Mesenteric fat pad (tissue), 1 donor: Measurements from ENCODE around the gene IFRD2. TPM values are rescaled to one million over a fixed set of nuclear protein-coding genes. Genes with fewer than 3 reads are reported as not detected.
A peak's percentile ranks its signal among the peaks of the same experiment; 100 is the strongest.

Source experiments
- DNase-seq: peaks from one replicate; pipeline ENCODE4 v3.0.0-alpha.2; 2020; ENCODE audit warnings: low spot score
- long read RNA-seq: library from polyadenylated mRNA; unstranded; transcript quantifications from one replicate; pipeline ENCODE4 v2.0.0, GENCODE V29; 2020
- total RNA-seq: library from RNA; stranded (reverse); fragmentation: NEBNext Ultra II Directional; extraction: Animal tissue kit (Norgen Biotek cat#: 25700); gene quantifications from one replicate; pipeline ENCODE4 v1.2.1, GENCODE V29; 2021
- donor health status: DM: yes; HTN: yes; CAD: no.

IFRD2 gene
- 105 TPM for total RNA-seq
- long read RNA-seq, transcript IFRD2-202 (12 exons, 2,109 nt) = major isoform, 691 of 888 reads
- long read RNA-seq, partial matches to known transcripts = 67 of 888 reads
- long read RNA-seq, other reads (novel, unspliced or antisense) = 130 of 888 reads

GRCh38 chr3:50292159-50293078 lies at the start of gene IFRD2:
IFRD2 (minus strand) TSS chr3:50292429; CDS start chr3:50292274, 155 bp downstream.
- DNase-seq = peak; percentile 99

GRCh38 chr3:50341537-50341936 lies 49.3 kb upstream of the IFRD2 start:
- no peak for DNase-seq

- DNase-seq = peak; percentile 94
These were observed 48.5 kb upstream of the IFRD2 start, which contains the start of gene RASSF1 for GRCh38 chr3:50340448-50341329. RASSF1 (minus strand) TSS chr3:50340836; CDS start chr3:50340805, 31 bp downstream.

GRCh38 chr3:50340147-50340447 lies 47.9 kb upstream of the IFRD2 start:
- no peak for DNase-seq

GRCh38 chr3:50339485-50340146 lies 47.4 kb upstream of the IFRD2 start:
- DNase-seq = no peak

- no peak for DNase-seq
These were observed 46.7 kb upstream of the IFRD2 start for GRCh38 chr3:50338965-50339364.

GRCh38 chr3:50337175-50337861 lies 45.1 kb upstream of the IFRD2 start:
- peak; percentile 99 for DNase-seq

- no peak for DNase-seq
These were observed 44.4 kb upstream of the IFRD2 start for GRCh38 chr3:50336452-50337174.

- no peak for DNase-seq
These were observed 42.3 kb upstream of the IFRD2 start for GRCh38 chr3:50334339-50335075.

- no peak for DNase-seq
These were observed 41.6 kb upstream of the IFRD2 start for GRCh38 chr3:50333744-50334328.

- no peak for DNase-seq
These were observed 39.2 kb upstream of the IFRD2 start for GRCh38 chr3:50331364-50331907.

- DNase-seq = no peak
These were observed 38.1 kb upstream of the IFRD2 start for GRCh38 chr3:50330330-50330729.

- peak; percentile 98 for DNase-seq
These were observed 35.9 kb upstream of the IFRD2 start, which contains the start of gene TUSC2 for GRCh38 chr3:50327943-50328691. TUSC2 (minus strand) TSS chr3:50328223; CDS start chr3:50328099, 124 bp downstream.

GRCh38 chr3:50327129-50327528 lies 34.9 kb upstream of the IFRD2 start:
- no peak for DNase-seq

GRCh38 chr3:50326182-50326541 lies 33.9 kb upstream of the IFRD2 start:
- DNase-seq = no peak

- DNase-seq = no peak
These were observed 33.4 kb upstream of the IFRD2 start for GRCh38 chr3:50325497-50326181.

GRCh38 chr3:50325113-50325480 lies 32.9 kb upstream of the IFRD2 start:
- DNase-seq = no peak
